NCI-H524 (cell line): Measurements from ENCODE around the gene DRICH1.
A peak's percentile ranks its signal among the peaks of the same experiment; 100 is the strongest.
"Not testable (repeated sequence)": the region's sequence is repeated elsewhere in the genome, so short reads cannot be mapped to it uniquely, and the experiment has no call there.

Experiments used
- DNase-seq, 2 experiments: peaks; one replicate each; lab custom pipeline; 2025; lab: John Stamatoyannopoulos, UW

The DRICH1 gene

GRCh38 chr22:23649071-23649501 is 17.0 kb upstream of the DRICH1 start:
- no peak for DNase-seq

GRCh38 chr22:23646526-23646925 is 14.4 kb upstream of the DRICH1 start:
- DNase-seq = not testable (repeated sequence)

- not testable (repeated sequence) for DNase-seq
Measured at GRCh38 chr22:23640206-23640605, 8.1 kb upstream of the DRICH1 start.

- no peak for DNase-seq
Measured at GRCh38 chr22:23639661-23640060, 7.5 kb upstream of the DRICH1 start.

DNA sequence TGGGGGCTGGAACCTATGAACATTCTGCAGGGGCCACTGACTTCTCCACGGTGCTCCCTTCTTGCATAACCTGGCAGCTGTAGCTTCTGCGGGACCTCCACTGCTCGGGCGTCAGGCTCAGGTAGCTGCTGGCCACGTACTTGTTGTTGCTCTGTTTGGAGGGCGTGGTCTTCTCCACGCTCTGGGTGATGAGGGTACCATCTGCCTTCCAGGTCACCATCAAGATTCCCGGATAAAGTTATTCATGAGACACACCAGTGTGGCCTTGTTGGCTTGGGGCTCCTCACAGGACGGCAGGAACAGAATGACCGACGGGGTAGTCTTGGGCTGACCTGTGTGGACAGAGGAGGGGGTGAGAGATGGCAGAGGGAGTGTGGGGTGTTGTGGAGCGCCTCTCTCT is 6.5 kb upstream of the DRICH1 start:
- no peak for DNase-seq

- DNase-seq = not testable (repeated sequence)
Measured at GRCh38 chr22:23635291-23635690, 3.2 kb upstream of the DRICH1 start.

GRCh38 chr22:23628056-23628743 is 3.9 kb downstream of the DRICH1 start:
- DNase-seq = not testable (repeated sequence)

GRCh38 chr22:23627401-23628055 is 4.6 kb downstream of the DRICH1 start:
- peak in 1 of 2 experiments; percentile 48 for DNase-seq

GRCh38 chr22:23626286-23626975 is 5.7 kb downstream of the DRICH1 start:
- no peak for DNase-seq

DNA sequence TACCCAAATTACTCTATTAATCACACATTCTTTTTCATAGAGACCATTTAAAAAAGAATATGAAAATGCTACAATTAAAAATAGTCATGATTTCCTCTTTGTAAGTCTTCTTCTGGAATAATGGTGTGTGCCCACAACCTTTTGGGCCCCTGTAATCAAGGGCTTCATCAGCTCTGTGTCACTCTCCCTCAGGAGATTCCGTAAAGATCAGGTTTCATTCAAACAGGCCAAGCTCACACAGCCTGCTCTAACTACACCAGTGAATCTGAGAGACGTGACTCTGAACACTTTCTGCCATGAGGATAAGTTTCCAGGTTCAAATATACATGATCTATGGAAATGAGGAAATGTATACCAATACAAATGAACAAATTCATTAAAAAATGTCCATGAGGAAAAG is 9.5 kb downstream of the DRICH1 start:
- no peak for DNase-seq

GRCh38 chr22:23621916-23622315 is 10.2 kb downstream of the DRICH1 start:
- not testable (repeated sequence) for DNase-seq

DNA sequence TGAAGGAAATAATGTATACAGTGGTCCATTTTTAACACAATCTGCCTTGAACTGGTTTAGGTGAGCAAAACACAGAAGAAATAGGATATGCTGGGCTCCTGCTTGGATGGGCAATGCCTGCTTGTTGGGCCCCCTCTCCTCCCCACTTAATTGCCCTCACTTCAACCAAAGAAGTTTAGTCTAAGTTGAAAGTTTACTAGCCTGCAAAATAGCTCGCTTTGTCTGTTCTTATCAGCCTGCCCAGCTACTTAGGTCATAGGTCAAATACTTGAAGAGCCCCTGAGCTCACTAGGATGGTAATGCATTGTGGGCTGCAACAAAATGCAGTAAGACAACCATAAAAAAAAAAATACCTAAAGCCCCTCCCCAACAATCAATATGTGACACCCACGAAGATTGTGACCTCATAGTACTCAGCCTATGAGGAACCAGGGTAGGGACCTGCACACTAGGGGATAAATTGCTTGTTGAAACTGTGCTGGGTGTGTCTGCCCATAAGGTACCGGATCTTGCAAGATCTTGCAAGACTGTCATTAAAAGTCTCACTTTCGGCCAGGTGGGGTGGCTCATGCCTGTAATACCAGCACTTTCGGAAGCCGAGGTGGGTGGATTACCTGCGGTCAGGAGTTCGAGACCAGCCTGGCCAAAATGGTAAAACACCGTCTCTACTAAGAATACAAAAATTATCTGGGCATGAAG is 10.9 kb downstream of the DRICH1 start:
- DNase-seq = no peak

DNA sequence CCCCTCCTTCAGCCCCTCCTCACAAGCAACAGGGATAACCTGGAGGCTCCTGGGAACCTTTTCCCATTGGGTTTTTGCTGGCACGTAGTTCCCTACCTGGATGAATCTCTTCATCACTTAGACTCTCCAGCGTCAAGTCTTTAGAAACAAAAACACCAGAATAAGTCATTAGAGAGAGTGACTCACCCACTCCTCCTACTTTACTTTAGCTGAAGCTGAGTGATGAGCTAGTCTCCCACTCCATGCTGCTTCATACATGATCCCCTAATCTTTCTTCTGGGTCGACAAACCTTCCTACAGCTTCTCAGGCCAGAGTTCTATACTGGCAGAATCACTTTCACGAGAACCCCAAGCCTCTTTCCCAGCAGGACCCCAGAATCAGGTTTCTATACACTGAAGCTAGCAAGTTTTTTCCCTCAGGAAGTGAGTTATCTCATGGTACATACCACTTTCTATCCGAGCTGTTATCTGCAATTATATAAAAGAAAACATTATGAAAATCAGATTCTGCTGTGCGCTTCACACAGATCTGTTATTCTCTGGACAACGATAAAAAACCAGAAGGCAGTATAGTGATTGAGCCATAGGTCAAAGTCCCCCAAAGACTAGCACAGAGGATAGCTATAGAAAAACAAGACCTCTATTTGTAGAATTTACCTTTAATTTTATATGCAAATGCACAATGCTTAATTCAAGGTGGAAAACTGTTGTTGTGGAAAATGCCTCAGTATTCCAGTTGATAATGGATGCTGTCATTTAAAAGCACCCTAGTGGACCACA is 18.7 kb downstream of the DRICH1 start:
- no peak for DNase-seq

GRCh38 chr22:23609983-23610781 is 21.9 kb downstream of the DRICH1 start:
- DNase-seq = no peak

DNA sequence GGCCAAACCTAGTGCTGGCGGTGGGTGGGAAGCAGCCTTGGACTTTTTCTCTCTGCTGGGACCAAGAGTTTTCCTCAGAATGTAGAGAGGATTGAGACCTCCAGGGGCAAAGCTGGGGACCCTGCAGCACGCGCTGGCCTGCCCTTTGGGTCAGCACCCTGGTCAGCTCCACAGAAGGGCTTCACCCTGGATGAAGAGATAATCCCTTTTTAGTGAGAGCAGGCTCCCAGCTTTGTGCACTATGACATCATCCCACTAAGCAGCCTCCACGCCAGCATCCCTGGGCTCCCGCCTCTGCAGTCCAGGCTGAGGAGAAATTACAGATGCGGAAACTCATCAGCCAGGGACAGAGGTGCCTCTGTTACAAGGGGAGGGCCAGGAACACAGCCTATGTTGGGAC is 23.5 kb downstream of the DRICH1 start:
- no peak for DNase-seq

- no peak for DNase-seq
Measured at GRCh38 chr22:23606204-23607131, 25.7 kb downstream of the DRICH1 start.

DNA sequence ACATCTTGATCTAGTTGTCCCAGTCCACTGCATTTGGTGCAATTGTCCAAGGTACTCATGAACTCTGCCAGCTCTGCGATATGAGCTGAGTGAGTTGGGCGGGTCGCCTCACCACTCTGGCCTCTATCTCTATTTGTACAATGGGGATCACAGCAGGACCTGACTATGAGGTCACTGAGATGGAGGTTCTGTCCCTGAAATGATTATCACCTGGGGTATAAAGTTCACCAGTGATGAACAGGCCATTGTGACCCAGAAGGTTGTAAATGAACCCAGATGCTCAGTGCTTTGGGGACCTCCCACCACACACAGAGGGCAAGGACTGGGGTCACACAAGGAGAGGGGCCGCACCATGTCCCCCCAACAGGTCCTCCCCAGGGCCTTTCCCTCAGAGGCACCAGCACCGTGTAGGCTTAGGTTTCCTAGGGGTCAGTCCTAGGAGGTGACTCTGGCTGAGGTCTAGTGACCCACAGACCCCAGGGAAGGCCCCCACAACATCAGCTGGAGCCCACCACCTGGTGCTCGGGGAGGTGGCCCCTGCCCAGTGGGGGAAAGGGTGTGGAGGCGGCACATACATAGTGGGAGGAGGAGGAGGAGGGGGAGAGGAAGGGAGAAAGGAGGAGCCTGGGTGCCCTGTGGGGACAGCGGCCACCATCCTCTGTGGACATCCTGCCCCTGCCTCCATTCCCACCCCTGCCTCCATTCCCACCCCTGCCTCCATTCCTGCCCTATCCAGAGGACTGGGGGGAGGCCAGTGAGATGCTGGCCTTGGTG is 27.0 kb downstream of the DRICH1 start:
- DNase-seq = no peak

DNA sequence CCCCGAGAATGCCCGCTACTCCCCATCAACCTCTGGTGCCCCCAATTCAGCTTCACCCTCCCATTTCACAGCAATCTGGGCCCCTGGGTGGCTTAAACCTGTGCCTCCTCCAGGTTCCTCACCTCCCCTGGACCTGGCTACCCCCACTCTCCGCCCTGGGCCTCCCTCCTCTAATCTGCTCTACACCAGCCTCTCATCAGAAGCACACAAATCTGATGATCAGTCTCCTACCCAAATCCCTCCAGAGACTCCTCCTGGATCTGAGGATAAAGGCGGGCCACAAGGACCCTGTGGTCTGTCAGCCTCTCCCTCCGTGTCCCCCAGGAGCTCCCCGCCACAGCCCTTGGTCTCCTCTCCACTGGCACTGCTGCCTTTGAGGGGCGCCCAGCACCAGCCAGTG is 28.9 kb downstream of the DRICH1 start:
- no peak for DNase-seq
